Right hindlimb (tissue), 1 donor: ENCODE data around the gene EIF3F.

ENCODE experiments used
- DNase-seq: peaks from one replicate; pipeline ENCODE4 v3.0.0-alpha.2; 2018

The EIF3F gene

GRCh38 chr11:8040261-8040920 is 53.3 kb downstream of the EIF3F start:
- DNase-seq = no peak

- no peak for DNase-seq
These were observed 53.8 kb downstream of the EIF3F start for GRCh38 chr11:8040921-8041285.

- no peak for DNase-seq
These were observed 54.4 kb downstream of the EIF3F start for GRCh38 chr11:8041576-8041975.

DNA sequence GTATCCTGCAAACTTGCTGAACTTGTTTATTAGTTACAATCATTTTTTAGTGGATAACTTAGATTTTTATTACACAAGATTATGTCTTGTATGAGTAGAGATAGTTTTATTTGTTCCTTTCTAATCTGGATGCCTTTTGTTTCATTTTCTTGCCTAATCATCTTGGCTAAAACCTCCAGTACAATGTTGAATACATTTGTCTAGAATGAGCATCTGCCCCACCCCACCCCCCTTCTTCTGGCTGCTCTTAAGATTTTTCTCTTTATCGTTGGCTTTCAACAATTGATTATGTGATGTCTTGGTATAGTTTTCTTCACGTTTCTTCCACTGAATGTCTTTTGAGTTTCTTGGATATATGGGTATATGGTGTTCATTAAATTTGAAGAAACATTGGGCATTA is 56.6 kb downstream of the EIF3F start:
- DNase-seq = no peak

GRCh38 chr11:8045839-8046238 is 58.7 kb downstream of the EIF3F start:
- no peak for DNase-seq

GRCh38 chr11:8047382-8047781 is 60.2 kb downstream of the EIF3F start:
- DNase-seq = no peak

DNA sequence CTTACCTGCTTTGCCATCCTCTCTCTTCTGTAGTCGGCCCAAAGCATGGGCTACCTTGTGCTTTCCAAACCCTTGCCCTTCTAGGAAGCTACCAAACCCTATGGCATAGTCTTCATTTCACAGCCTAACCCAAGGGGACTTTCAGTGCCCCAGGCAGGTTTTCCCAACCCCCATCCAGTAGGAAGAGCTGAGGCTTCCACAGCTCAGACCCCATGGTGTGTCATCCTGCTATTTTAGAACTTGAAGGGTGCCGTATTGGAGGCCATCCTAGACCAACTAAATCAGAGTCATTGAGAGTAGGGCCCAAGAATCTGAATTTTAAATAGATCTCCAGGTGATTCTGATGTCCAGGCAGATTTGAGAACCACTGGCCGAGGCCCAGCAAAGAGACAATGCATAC is 61.9 kb downstream of the EIF3F start:
- DNase-seq = no peak
